Hematopoietic multipotent progenitor cell (in vitro differentiated cells): ENCODE results near the gene HSD17B4. TPM values are rescaled to one million over a fixed set of nuclear protein-coding genes. Genes with fewer than 3 reads are reported as not detected.
A peak's percentile ranks its signal among the peaks of the same experiment; 100 is the strongest.
"Not testable (repeated sequence)": the region's sequence is repeated elsewhere in the genome, so short reads cannot be mapped to it uniquely, and the experiment has no call there.

Experiments used
- DNase-seq, 3 donors: peaks; one replicate each; pipeline ENCODE4 v3.0.0-alpha.2; 2011 to 2015; ENCODE audit warnings: low read depth in 2 of 3, low spot score in 2 of 3
- total RNA-seq: library from RNA; depleted of rRNA; stranded (reverse); fragments of >200 nt; gene quantifications from one replicate; pipeline ENCODE4 v1.2.3, GENCODE V29; 2012

Gene HSD17B4, protein sequence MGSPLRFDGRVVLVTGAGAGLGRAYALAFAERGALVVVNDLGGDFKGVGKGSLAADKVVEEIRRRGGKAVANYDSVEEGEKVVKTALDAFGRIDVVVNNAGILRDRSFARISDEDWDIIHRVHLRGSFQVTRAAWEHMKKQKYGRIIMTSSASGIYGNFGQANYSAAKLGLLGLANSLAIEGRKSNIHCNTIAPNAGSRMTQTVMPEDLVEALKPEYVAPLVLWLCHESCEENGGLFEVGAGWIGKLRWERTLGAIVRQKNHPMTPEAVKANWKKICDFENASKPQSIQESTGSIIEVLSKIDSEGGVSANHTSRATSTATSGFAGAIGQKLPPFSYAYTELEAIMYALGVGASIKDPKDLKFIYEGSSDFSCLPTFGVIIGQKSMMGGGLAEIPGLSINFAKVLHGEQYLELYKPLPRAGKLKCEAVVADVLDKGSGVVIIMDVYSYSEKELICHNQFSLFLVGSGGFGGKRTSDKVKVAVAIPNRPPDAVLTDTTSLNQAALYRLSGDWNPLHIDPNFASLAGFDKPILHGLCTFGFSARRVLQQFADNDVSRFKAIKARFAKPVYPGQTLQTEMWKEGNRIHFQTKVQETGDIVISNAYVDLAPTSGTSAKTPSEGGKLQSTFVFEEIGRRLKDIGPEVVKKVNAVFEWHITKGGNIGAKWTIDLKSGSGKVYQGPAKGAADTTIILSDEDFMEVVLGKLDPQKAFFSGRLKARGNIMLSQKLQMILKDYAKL
- 80.5 TPM for total RNA-seq

DNA sequence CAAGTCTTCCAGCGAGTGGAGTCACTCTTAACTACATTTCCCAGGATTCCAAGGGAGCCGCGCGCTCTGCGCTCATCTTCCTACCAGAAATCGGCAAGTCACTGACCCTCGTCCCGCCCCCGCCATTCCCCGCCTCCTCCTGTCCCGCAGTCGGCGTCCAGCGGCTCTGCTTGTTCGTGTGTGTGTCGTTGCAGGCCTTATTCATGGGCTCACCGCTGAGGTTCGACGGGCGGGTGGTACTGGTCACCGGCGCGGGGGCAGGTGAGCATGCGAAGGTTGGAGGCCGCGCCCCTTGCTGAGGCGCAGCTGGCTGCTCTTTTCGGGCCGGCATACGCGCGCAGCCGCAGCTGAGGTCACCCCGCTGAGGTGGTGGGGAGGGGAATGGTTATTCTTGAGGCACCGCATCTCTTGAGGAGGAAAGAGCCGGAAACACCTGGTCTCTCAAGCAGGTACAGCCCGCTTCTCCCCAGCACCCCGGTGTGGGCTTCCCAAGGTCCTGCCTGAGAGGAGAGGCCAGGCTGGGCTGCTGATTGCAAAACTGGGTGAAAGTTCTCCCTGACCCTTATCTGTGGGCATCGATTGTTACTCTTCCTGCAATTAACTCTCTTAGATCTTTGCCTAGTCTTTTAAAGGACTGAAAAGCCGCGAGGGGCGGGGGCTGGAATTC is at the start of gene HSD17B4:
HSD17B4 (plus strand) TSS at position 125 of the 667 bp plus-strand sequence; CDS start at position 204, 79 bp downstream.
- DNase-seq, result peak; percentile 62 to 93 (median 86)

DNA sequence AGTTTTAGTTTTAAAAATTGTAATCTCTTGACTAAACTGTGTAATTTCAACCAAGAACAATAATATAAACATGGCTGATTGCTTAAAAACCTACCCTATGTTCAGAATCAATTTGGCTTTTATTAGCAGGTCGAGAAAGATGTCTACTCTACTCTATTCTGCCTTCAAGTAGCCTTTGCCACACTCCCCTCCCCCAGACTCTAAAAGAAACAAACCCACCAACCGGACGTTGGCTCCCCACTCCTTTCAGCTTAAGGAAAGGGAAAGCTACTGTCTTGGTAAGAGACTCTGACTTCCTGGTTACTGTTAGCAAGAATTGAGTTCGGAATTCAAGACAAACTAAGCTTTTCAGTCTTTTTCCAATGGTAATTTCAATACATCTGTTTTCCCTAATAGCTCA is 49.7 kb upstream of the HSD17B4 start:
- DNase-seq, result no peak

DNA sequence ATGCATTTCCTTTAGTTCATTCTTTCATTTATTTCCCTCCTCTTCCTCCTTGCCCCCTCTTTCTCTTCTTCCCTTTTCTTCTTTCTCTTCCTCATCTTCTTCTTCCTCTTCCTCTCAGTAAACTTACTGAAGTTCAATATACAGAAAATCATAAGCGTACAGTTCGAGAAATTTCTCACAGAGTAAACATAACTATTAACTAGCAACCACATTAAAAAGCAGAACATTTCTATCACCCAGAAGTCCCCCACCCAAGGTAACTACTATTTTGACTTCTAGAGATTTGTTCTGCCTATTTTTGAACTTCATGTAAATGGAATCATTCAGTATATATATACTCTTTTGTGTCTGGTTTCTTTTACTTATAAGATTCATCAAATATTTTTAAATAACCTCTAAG is 48.3 kb upstream of the HSD17B4 start:
- no peak for DNase-seq

DNA sequence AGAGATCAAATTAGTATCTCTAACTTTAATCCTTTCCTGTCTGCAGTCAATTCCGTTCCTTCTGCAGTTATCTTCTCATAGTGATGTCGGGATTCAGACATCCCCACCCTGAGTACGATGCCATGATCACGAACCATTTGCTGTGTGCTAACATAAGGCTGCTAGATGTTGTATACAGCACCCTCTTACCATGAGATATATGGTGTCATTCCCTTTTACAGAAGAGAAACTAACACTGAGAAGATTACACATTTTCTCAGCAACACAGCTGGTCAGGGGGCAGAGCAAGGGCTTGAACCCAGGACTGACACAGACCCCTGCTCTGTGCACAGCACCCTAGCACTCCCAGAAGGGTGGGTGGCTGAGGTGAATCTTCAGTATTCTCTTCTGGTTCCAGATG is 46.9 kb upstream of the HSD17B4 start:
- no peak for DNase-seq

DNA sequence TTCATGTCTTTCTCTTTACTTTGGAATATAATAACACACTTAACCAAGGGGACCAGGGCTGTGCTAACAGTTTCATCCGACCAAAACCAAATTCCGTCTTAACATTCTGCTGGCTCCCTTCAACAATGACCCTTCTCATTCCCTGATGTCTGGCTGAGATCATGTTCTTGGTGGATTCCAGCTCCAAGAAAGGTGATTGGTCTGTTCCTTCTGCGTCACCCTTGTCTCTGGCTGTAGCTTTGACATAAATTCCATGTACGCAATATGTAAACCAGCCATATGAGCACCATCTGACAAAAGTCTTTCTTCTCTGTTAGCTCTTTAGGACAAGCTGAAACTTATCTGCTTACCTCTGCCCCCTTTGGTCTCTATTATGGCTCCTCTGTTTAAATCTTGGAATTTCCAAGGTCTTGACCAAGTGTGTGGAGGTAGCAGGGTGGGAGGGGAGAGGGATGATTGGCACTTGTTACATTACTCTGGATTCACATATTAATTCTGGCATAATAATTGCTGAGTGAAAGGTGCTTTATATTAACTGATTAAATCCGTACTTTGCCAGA is 45.7 kb upstream of the HSD17B4 start:
- DNase-seq, result no peak

DNA sequence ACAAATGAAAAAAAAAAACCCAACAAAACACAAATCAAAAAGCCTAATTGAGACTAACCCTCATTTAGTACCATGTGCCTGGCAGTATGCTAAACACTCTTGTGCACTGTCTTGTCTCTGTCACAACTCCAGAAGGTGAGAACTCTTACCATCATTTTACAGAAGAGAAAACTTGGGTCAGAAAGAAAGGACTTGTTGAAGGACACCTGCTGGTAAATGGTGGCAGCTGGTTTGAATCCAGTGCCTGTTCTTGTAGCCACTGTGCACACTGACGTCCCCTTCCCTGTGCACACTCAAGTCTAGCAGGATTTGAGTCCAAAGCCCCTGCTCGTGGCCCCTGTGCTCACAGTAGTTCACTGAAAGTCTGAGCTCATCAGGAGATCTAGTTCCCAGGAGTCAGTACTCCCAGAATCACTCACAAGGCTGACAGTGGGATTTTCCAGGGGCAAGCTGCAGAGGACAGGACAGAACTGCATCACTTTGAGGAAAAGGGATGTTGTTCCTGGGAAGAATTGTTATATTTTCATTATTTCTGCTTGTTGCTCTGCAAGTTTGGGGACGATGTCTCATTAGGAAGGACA is 43.0 kb upstream of the HSD17B4 start:
- no peak for DNase-seq

DNA sequence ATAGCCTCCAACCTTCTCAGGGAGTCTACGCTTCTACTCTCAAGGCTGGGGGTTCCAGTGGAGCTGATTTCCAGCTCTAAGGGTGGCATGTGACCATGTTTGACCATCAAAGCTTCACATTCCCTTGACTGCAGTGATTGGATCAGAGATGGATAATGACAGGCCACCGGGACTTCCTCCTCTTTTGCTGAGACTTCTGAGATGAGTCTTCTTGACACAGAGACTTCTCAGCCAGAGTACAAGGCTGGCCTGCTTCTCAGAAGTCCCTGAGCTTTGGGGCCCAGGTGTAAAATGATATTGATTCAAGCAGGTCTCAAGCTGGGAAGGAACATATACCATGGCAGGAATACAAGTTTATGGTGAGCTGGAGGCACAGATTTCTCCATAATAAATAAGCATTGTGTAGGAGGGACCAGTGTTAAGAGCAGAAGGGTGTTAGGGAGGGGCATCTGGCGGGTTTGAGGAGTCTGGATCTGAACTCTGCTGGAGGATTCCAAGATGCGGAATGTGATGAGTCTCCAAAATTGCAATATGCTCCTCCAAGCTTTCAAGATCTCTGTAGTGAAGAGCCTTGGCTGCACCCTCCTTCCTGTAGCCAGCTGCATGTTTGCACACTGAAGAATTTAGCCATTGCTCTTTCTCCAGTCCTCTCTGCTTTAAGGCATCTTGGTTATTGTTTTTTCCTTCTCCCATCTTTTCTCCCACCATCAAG is 41.7 kb upstream of the HSD17B4 start:
- no peak for DNase-seq

DNA sequence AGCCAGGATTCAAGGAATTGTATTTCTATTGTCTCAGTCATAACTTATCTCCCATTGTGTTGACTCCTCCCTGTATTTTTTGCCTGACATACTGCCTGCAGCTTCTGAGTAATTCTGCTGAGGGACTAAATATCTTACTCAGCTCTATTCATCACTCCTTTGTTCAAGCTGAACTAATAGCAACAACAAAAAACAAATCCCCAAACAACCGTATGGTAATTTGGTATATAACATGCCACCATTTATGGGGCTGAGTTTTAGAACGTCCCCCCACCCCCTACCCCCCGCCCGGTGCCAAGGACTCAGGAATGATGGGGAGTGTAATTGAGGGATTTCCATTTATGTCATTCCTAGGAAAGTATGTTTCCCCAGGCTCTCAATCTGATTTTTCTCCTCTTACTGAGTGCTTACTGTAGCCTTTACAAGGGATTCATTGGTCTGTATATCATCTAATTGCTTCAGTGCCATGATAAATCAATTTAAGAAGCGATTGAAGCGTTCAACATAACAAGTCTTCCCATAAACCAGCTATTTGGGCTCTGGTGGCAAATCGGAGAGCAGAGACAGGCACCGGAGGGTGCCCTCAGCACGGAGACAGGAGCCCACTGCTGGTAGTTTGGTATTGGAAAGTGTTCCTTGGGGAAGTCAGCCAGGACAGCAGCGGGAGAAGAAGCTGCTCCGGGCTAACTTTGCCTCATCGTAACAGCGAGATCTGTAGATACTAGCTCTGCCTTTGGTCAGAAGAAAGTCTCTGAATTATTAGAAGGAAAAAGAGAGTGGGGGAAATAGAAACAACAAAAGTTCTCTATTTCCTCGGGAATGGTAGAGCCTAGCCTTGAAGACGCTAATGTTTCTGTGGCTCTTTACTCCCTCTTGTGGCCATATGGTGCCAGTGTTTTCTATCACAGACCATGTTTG is 40.7 kb upstream of the HSD17B4 start:
- peak; percentile 47 to 85 (median 72) for DNase-seq

DNA sequence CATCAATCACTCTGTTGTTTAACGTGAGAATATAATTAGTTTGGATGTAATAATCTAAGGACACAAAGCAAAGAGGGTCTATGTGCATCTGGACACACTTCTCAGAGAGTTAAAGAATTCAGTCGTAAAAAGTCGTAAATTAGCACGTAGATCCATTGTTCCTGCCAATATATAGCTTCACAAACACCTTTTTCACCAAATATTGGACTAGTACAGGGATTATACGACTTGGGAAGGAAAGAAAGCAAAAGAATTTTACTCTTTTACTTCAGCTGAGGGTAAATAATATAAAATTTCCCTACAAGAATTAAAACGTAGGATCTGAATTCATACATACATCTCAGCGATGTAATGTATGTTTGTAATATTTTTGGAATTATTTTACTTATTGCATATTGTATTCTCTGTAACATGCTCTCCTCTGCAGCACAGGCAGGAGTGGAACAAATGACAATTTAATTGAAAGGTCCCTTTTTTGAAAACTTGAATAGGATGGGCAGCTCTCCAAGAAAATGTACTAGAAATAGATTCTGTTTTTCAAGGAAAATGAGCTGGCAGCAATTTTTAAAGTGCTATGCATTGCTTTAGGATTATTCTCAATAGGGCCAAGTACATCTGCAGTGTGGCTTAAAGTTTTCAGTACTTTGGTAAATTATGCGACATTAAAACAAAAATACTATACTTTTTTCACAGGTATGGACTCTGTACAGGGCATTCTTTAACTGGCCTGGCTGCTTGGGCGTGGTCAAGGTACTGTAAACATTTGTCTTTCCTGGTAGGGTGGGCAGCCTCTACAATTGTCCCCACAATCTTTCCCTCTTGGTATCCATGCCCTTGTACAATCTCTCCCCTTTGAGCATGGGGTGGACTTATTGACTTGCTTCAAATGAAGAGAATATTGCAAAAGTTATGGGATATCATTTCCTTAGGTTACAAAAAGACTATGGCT is 39.7 kb upstream of the HSD17B4 start:
- no peak for DNase-seq

DNA sequence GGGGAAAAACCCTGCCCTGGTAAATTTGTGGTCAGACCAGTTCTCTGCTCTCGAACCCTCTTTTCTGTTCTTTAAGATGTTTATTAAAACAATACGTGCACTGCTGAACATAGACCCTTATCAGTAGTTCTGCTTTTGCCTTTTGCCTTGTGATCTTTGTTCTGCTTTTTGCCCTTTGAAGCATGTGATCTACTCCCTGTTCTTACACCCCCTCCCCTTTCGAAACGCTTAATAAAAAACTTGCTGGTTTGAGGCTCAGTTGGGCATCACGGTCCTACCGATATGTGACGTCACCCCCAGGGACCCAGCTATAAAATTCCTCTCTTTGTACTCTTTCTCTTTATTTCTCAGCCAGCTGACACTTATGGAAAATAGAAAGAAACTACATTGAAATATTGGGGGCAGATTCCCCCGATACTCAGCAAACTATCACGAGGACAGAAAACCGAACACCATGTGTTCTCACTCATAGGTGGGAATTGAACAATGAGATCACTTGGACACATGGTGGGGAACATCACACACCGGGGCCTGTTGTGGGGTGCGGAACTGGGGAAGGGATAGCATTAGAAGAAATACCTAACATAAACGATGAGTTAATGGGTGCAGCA is 38.1 kb upstream of the HSD17B4 start:
- peak in 2 of 3 donors; percentile 65 to 91 for DNase-seq

DNA sequence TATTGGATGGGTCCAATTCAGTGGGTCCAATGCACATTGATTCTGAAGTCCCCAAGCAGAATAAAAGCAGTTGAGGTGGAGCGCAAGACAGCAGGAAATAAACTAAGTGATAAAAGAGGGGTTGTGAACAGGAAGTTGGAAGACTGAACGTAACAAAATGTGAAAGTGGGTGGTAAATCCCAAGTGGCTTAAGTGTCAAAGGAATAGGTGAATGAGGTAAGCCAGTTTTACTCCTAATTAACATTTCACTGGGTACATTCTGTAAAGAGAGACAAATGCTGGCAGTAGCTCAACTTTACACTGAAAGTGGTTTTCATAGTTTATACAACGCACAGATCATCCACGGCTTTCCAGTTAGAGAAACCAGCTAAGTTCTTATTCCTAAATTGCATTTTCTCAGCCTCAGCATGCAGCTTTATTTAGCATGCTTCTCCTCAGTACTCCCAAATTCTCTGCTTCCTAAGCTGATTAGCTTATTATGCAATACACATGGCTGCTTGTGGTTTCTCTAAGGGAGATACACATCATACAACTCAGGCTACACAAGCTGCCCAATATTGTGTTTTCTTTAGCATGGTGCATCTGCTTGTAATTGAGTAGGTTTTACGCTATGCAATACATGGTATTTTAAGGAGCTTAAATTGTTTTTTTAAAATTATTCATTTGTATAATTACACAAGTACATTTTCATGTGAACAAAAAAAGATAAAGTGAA is 34.2 kb upstream of the HSD17B4 start:
- DNase-seq, result no peak

DNA sequence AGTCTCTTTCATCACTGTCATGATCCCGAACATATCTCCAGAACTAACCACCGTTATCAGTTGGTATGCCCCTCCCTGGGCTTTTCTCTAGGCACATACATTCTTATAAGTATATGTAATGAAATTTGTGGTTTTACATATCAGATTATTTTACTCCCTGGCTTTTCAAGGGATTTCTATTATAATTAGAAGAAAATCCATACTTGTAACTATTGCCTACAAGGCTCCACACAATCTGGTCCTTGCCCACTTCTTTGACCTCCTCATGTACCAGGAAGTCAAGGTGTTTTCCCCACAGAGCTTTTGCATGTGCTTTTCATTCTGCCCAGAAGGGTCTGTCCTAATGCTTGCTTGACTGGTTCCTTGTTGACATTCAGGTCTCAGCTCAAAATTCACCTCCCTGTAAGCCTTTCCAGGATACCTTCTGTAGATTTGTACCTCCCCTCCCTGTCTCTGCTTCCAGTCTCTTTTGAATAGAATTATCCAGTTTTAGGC is 33.6 kb upstream of the HSD17B4 start:
- DNase-seq, result no peak

DNA sequence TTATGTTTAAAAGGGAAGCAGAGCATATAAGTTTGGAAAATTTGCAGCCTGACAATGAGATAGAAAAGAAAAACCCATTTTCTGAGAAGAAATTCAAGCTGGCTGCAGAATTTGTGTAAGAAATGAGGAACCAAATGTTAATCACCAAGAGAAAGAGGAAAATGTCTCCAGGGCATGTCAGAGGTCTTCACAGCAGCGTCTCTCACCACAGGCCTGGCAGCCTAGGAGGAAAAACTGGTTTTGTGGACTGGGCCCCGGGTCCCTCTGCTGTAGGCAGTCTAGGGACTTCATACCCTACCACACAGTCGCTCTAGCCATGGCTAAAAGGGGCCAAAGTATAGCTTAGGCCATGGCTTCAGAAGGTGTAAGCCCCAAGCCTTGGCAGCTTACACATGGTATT is 32.1 kb upstream of the HSD17B4 start:
- DNase-seq, result peak in 1 of 3 donors; percentile 71

DNA sequence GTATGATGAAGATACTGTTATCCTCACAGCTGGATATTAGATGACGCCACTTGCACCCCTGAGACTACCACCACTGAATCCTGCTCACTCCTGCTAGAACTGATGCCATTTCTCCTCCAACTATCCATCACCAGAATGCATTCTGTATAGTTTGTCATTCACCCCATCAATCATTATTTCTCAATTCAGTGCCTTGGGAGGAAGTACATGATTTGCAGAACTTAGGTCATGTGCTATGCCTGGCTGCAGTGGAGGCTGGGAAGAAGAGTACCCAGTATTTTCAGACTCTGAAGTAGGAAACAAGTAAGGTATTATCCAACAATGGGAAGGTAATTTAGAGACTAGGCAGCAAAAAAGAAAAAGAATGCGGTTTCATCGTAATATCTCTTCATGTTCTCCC is 26.2 kb upstream of the HSD17B4 start:
- peak in 1 of 3 donors; percentile 45 for DNase-seq

DNA sequence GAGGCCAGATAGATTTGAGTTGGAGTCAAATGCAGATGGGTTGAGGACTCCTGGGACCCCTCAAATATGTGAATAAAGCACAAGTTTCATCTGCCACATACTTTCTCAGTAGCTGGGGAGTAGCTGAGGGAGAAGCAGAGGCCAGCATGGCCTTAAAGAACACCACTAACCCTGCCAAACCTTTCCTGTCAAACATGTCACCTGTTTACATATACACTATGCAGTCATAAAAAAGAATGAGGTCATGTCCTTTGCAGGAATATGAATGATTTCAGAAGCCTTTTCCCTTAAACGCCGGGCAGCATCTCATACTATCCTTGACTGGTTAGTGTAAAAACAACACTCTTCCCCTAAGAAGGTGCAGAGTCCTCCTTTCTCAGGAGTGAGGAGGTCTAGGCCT is 25.2 kb upstream of the HSD17B4 start:
- DNase-seq, result no peak

DNA sequence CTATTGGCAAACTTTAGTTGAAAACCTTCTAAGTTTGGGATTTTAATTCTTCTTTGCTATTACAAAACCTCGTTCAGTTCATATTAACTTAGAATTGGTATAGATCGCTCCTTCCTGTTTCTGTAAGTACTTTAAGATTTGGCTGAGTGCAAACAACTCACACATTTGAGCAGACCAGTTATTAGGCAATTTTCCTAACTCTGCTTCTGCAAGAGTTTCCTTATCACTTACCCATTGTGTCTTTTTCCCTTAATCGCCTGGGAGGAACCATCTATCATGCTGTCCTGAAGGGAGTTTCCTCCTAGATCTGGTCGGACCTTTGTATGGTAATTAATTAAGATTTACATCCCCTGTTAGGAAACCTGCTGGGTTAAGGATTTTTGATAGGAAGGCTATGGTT is 24.7 kb upstream of the HSD17B4 start:
- DNase-seq, result not testable (repeated sequence)

DNA sequence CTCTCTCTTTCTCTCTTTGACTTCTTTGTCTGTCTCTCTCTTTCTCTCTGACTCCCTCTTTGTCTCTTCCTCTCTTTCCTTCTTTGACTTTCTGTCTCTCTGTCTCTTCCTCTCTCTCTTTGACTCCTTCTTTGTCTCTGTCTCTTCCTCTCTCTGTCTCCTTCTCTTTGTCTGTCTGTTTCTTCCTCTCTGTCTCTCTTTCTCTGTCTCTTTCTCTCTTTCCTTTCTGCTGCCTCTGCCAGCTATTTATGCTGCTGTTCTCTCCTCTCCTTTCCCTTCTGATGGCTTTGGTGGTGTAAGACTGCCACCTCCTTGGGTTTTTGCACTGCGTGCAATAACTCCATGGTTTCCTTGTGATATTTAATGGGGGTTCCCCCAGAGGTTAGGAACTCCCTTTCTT is 24.1 kb upstream of the HSD17B4 start:
- not testable (repeated sequence) for DNase-seq
